Body of pancreas (tissue), 4 donors: ENCODE results near the gene MCRS1.

Source experiments
- CTCF ChIP-seq, 7 experiments: fragments of 450-650 bp in 4 of 7; fragments of 200-600 bp in 3 of 7; sonication (generic) in 3 of 7; IDR thresholded peaks; one replicate each; pipeline ENCODE4 v1.5.1; 2016 to 2019; ENCODE audit warnings: antibody characterized with exemption in 7 of 7
- POLR2A ChIP-seq, 3 donors: fragments of 450-650 bp; IDR thresholded peaks; one replicate each; pipeline ENCODE4 v1.6.1; 2016; ENCODE audit warnings: antibody characterized with exemption in 3 of 3, mild to moderate bottlenecking in 2 of 3

- TF ChIP-seq POLR2A (IDR thresholded peaks at IDR 0.05) (no peak), CTCF (IDR thresholded peaks at IDR 0.05) (no peak)
These were observed 43.1 kb downstream of the MCRS1 start for GRCh38 chr12:49524660-49525324.
